Skin epidermis (tissue), 12 donors: ENCODE measurements around the gene ANO1.
A peak's percentile ranks its signal among the peaks of the same experiment; 100 is the strongest.

Experiments
- H3K27ac ChIP-seq, 21 experiments: fragments of 200-600 bp; sonication (generic) in 11 of 21; one replicate each; pipeline ENCODE4 v1.5.0; 2020; ENCODE audit warnings: mild to moderate bottlenecking in 3 of 21, inconsistent platforms in 2 of 21, moderate library complexity in 2 of 21
- H3K4me3 ChIP-seq, 7 experiments: fragments of 200-600 bp; sonication (generic) in 2 of 7; one replicate each; pipeline ENCODE4 v1.5.0; 2020; ENCODE audit warnings: inconsistent platforms in 2 of 7, mild to moderate bottlenecking in 2 of 7, moderate library complexity in 1 of 7

ANO1 gene

DNA sequence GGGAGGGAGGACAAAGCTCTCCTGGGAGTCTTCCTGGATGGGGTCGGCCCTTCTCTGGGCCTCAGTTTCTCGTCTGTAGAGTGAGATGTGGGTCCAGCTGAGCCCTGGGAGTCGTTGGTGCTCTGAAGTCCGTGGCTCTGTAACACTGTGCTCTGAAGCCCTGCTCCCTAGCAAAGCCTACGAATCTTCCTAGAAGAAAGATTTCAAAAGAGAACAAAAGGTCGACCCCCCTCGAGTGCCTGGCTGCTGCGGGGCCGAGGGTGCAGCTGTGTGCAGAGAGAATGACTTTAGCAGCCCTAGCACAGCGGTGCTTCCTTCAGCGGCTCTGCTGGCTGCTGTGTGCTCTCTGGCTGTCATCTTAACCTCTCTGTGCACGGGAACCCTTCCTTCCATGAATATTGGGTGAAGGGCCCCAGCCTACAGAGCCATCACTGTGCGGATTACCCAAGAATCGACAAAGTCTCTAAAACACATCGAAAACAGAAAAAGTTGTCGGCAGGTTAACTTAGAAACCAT, 10.7 kb downstream of the ANO1 start:
- H3K27ac ChIP-seq = peak overlapping the region in 1 of 21 experiments; percentile 60
- no peak overlapping the region for H3K4me3 ChIP-seq

- Histone ChIP-seq H3K27ac (peak overlapping the region in 4 of 21 experiments; percentile 6 to 60 (median 38)), H3K4me3 (no peak overlapping the region)
These were observed 11.5 kb downstream of the ANO1 start for GRCh38 chr11:70089631-70090030.

DNA sequence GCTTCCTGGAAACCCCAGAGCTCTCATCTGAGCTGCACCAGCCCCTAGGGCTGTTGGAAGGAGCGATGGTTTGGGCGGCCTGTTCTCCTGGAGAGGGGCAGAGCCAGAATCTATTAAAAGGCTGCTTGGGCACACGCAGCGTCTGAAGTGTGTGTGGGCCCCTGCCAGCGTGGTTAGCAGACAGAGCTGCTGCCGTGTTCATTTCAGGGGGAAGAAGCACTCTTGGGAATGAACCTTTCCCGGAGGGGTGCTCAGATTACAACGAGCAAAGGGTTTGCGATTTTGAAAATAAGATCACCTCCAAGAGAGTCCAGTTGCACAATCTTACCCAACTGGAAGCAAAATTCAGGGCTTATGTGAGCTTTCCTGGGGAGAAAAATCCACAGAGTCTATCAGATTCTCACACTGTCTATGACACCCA, 12.9 kb downstream of the ANO1 start:
- Histone ChIP-seq H3K4me3 (no peak overlapping the region), H3K27ac (peak overlapping the region in 2 of 21 experiments; percentile 11 to 25)

DNA sequence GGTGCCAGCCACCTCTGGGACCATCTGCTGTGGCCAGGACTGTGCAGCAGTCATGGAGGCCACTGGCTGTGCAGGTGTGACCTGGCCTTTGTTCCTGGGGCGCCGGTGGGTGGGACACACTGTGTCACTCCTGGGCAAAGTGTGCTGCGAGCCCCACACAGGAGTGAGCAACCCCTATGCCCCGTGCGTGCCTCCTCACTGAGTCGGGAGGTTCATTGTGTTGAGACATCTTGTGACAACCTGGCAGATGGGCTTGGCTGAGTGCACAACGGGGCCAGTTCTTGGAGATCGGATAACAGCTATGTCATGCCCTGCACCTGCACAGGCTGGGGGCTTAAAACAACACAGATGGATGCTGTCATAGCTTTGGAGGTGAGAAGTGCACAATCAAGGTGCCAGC, 13.5 kb downstream of the ANO1 start:
- no peak overlapping the region for H3K27ac ChIP-seq
- no peak overlapping the region for H3K4me3 ChIP-seq

GRCh38 chr11:70092959-70093715, 15.0 kb downstream of the ANO1 start:
- Histone ChIP-seq H3K27ac (no peak overlapping the region), H3K4me3 (no peak overlapping the region)

GRCh38 chr11:70095541-70096252, 17.6 kb downstream of the ANO1 start:
- Histone ChIP-seq H3K4me3 (no peak overlapping the region), H3K27ac (no peak overlapping the region)

DNA sequence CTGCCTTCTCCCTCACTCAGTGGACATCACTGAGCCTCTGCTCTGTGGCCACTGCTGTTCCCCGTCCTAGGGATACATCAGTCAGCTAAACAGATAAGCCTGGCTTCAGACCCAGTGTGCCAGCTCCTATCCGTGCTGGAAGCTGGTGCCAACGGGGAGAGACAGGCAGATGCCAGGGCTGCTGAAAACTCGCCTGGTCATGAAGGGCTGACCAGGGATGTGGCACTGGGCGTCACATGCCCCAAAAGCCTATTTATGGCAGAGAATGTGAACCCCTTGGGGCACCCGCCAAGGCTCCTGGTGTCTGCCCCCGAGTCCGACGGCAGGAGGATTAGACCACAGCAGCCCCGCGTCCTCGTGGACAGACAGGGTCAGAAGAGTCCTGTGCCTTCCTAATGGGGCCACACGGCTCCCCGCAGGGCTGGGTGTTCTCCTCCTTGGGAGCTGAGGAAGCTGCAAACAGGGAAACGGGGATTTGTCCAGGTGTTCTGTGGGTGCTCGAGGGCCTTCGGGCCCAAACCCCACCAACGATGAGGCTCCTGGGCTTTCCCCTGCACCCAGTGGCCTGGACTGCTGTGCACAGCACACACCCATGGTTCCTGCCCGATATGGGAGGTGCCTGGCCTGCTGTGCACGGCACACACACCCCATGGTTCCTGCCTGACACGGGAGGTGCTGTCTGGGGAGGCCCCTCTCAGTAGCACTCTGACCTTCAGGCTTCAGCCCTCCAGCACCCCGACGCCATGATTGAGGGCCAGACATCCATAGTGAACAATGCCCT, 19.9 kb downstream of the ANO1 start:
- H3K27ac ChIP-seq = peak overlapping the region in 1 of 21 experiments; percentile 9
- no peak overlapping the region for H3K4me3 ChIP-seq

DNA sequence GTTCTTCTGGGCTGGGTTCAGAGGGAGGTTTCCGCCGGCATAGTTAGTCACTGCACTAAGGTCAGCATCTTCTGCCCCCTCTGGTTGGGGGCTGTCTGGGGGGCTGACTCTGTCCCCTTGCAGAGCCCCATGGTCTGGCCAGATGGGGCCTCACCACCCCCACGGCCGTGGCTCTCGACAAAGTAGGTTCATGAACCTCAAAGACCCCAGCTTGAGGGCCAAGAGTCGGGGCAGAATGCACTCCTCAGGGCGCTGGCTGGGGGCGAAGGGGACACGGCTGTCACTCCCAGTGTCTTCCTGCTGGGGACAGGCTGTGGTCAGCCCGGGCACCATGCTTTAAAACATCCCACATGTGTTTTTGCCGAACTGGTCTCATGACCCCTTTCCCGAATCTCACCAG, 20.8 kb downstream of the ANO1 start:
- H3K27ac ChIP-seq = peak overlapping the region in 2 of 21 experiments; percentile 23 to 37

GRCh38 chr11:70099578-70100279, 21.6 kb downstream of the ANO1 start:
- H3K4me3 ChIP-seq = no peak overlapping the region
- H3K27ac ChIP-seq = peak overlapping the region in 1 of 21 experiments; percentile 37

More for the DNA sequence above, 20.8 kb downstream of the ANO1 start:
- H3K4me3 ChIP-seq = no peak overlapping the region

GRCh38 chr11:70100280-70100603, 22.1 kb downstream of the ANO1 start:
- H3K4me3 ChIP-seq = no peak overlapping the region
- H3K27ac ChIP-seq = no peak overlapping the region

DNA sequence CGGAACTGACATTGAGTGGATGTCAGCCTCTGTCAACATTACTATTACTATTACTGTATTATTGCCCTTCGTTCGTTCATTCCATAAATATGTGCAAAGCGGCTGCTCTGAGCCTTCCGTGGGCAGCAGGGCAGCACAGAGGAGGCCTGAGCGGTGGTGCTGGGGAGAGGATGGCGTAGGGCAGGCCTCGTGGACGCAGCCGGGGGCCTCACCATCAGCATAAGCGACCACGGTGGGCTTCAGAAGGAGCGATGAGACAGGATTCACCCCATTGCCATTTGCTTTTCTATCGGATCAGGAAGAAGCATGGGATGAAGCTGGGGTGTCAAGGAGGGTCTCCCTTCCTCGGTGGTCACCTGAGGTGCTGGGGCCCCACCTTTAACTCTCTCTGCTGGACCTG, 22.7 kb downstream of the ANO1 start:
- Histone ChIP-seq H3K27ac (no peak overlapping the region), H3K4me3 (no peak overlapping the region)

DNA sequence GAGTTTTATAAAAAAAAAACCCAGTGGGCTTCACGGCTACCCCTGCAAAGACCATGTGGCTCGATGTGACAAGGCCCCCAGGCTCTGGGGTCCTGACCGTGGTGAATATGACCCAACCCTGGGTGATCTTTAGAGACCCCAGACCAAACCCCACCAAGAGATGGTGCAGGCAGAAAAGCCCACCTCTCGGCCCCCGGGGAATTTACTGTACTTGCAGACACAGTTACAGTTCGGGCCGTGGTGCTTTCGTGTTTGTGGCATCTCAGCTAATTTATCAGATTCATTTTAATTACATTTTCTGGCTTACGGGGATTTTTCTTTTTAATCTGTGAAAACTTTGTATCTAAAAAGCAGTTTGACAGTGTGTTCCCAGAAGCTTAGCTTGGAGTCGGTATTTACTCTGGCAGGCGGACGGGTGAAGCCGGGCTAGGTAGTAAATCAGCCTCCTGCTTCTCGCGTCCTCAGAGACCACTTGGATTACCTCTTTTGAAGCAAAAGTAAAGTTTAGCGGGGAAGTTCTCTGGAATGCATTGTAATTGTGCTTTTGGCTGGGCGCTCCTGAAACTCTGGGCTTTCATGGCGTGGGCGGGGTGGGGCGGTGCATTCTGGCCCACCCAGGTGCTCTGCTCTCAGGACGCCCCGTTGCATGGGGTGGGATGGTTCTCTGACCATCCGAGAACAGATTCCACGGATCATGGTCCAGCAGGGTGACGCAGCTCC, 25.3 kb downstream of the ANO1 start:
- no peak overlapping the region for H3K27ac ChIP-seq
- H3K4me3 ChIP-seq = no peak overlapping the region

DNA sequence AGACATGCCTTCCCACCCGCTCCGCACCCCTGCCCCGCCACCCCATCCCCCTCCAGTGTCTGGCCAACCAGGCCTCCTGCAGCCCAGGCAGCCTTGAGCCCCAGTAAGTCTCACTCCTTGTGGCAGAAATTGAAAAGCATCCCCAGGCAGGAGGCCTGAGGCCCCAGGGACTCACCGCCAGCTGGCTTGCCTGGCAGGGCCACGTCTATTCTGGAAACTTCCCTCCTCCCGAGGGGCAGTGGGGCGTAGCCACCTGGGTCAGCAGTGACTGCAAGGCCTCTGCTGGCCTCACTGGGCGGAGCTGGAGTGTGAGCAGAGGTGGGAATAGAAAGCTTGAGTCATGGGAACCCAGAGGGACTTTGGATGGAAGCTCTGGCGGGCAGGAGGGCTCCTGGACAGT, 26.3 kb downstream of the ANO1 start:
- no peak overlapping the region for H3K4me3 ChIP-seq
- no peak overlapping the region for H3K27ac ChIP-seq

GRCh38 chr11:70104961-70105360, 26.8 kb downstream of the ANO1 start:
- Histone ChIP-seq H3K27ac (no peak overlapping the region), H3K4me3 (no peak overlapping the region)

- H3K4me3 ChIP-seq = no peak overlapping the region
- H3K27ac ChIP-seq = no peak overlapping the region
These were observed 27.2 kb downstream of the ANO1 start for GRCh38 chr11:70105369-70105754.

DNA sequence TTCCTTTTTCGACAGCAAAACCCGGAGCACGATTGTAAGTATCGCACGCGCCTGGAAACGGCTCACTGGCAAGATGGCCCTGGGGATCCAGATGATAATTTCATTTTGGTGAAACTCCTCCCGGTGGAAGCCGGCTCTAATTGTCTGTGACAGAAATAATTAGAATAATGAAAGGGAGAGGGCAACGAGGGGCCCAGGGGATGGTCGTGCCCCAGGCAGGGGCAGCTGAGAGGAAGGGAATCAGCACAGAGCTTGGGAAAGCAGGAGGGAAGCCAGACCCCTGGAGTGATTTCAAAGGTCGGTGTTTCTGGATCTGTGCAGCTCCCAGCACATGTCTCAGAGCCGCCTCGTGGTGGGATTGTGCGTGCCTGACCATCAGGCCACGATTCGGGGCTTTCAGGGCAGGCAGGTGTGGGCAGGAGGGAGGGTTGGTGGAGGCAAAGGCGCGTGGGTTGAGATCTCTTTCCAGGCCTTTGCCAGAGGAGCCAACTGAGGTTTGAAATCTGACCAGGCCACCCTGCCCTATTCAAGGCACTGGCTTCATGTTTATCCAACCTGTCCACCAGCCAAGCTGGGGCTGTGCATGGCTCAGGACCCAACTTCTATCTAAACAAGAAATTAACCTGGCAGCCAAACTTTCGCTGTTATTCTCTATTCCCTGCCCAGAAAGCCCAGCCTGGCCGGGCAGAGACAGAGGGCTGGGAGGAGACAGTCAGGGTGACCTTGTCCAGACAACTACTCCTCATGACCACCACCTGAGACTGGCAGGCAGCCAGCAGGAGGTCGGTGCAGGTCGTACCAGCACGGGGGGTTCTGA, 27.8 kb downstream of the ANO1 start:
- Histone ChIP-seq H3K4me3 (no peak overlapping the region), H3K27ac (peak overlapping the region in 2 of 21 experiments; percentile 4 to 17)

GRCh38 chr11:70106757-70107156, 28.6 kb downstream of the ANO1 start:
- Histone ChIP-seq H3K27ac (no peak overlapping the region), H3K4me3 (no peak overlapping the region)

- no peak overlapping the region for H3K4me3 ChIP-seq
- no peak overlapping the region for H3K27ac ChIP-seq
These were observed 29.1 kb downstream of the ANO1 start for GRCh38 chr11:70107191-70107590.
